ENCODE measurements around the gene CENPB.

CENPB gene

DNA sequence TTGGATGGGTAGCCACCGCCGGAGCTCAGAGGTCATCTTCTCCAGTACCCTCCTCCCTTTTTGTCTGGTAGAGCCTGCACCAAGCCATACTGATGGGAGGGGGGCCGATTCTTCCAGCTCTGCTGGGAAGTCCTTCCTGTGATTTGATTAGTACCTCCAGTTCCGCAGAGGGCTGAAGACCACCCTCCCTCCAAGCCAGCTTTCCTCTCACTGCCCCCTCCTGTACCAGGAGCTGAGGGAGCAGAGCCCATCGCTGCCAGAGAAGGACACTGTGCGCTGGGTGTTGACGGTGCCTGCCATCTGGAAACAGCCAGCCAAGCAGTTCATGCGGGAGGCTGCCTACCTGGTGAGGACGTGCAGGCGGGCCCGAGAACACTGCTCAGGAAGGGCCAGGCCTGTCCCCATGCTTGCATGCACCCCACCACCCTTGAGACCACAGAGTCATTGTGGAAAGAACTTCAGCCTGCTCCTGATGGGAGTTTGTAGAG is 40.8 kb downstream of the CENPB start:
- peaks cover 2% of the 10 kb centered on the region for H3K27me3 ChIP-seq (ENCODE audit: insufficient read depth, poor library complexity, severe bottlenecking)
- no peak overlapping the region for H3K27ac ChIP-seq (replicated peaks)
- no peak overlapping the region for H3K4me3 ChIP-seq (replicated peaks; ENCODE audit: insufficient read depth, low read length)
- TF ChIP-seq, protein P1, sequence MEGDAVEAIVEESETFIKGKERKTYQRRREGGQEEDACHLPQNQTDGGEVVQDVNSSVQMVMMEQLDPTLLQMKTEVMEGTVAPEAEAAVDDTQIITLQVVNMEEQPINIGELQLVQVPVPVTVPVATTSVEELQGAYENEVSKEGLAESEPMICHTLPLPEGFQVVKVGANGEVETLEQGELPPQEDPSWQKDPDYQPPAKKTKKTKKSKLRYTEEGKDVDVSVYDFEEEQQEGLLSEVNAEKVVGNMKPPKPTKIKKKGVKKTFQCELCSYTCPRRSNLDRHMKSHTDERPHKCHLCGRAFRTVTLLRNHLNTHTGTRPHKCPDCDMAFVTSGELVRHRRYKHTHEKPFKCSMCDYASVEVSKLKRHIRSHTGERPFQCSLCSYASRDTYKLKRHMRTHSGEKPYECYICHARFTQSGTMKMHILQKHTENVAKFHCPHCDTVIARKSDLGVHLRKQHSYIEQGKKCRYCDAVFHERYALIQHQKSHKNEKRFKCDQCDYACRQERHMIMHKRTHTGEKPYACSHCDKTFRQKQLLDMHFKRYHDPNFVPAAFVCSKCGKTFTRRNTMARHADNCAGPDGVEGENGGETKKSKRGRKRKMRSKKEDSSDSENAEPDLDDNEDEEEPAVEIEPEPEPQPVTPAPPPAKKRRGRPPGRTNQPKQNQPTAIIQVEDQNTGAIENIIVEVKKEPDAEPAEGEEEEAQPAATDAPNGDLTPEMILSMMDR (IDR thresholded peaks at IDR 0.05; ENCODE audit: insufficient read depth, low read length), result no peak
- TF ChIP-seq GABPA (IDR thresholded peaks at IDR 0.05; ENCODE audit: low read depth) (no peak), SPI1 (IDR thresholded peaks at IDR 0.05; ENCODE audit: borderline replicate concordance, low read depth) (no peak), POLR2AphosphoS5 (IDR thresholded peaks at IDR 0.05; ENCODE audit: low read depth) (no peak)
- TF ChIP-seq, protein P2, sequence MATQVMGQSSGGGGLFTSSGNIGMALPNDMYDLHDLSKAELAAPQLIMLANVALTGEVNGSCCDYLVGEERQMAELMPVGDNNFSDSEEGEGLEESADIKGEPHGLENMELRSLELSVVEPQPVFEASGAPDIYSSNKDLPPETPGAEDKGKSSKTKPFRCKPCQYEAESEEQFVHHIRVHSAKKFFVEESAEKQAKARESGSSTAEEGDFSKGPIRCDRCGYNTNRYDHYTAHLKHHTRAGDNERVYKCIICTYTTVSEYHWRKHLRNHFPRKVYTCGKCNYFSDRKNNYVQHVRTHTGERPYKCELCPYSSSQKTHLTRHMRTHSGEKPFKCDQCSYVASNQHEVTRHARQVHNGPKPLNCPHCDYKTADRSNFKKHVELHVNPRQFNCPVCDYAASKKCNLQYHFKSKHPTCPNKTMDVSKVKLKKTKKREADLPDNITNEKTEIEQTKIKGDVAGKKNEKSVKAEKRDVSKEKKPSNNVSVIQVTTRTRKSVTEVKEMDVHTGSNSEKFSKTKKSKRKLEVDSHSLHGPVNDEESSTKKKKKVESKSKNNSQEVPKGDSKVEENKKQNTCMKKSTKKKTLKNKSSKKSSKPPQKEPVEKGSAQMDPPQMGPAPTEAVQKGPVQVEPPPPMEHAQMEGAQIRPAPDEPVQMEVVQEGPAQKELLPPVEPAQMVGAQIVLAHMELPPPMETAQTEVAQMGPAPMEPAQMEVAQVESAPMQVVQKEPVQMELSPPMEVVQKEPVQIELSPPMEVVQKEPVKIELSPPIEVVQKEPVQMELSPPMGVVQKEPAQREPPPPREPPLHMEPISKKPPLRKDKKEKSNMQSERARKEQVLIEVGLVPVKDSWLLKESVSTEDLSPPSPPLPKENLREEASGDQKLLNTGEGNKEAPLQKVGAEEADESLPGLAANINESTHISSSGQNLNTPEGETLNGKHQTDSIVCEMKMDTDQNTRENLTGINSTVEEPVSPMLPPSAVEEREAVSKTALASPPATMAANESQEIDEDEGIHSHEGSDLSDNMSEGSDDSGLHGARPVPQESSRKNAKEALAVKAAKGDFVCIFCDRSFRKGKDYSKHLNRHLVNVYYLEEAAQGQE (IDR thresholded peaks at IDR 0.05; ENCODE audit: insufficient replicate concordance, low read depth), result no peak
- DNase-seq (ENCODE audit: low read depth in 1 of 2, low spot score in 1 of 2), result no peak

DNA sequence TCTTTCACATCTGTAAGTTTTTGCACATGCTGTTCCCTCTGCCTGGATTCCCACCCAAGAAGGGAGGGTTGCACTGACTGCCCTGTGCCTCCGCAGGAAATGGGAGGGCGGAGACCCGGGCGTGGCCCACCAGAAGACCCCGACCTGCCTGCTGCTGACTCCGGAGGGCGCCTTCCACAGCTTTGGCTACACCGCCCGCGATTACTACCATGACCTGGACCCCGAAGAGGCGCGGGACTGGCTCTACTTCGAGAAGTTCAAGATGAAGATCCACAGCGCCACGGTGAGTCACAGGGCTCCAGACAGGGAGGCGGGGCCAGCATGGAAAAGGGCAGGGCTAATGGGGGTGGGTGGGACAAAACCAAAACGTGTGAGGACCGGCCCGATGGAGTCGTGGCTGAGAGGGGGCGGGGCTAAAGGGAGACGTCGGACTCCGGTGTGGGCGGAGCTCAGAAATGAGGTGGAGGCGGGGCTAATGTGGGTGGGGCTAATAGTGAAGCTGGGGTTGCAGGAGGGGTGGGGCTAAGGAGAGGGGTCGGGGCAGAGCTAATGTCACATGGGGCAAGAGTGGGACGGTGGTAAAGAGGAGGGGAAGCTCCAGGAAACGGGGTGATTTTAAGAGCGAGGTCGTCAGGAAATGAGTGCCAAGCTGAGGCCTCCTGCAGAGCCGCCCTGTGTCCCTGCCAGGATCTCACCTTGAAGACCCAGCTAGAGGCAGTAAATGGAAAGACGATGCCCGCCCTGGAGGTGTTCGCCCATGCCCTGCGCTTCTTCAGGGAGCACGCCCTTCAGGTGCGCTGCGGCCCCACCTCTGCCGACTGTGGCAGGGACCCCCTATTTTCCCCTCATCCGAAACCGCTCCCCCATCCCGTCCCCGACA is 41.5 kb downstream of the CENPB start:
- H3K27ac ChIP-seq (replicated peaks), result no peak overlapping the region
- TF ChIP-seq, protein P1 (IDR thresholded peaks at IDR 0.05; ENCODE audit: insufficient read depth, low read length), result no peak
- TF ChIP-seq SPI1 (IDR thresholded peaks at IDR 0.05; ENCODE audit: borderline replicate concordance, low read depth), result no peak
- no peak for TF ChIP-seq POLR2AphosphoS5 (IDR thresholded peaks at IDR 0.05; ENCODE audit: low read depth)
- TF ChIP-seq GABPA (IDR thresholded peaks at IDR 0.05; ENCODE audit: low read depth), result no peak
- TF ChIP-seq, protein P2 (IDR thresholded peaks at IDR 0.05; ENCODE audit: insufficient replicate concordance, low read depth), result no peak
- H3K4me3 ChIP-seq (replicated peaks; ENCODE audit: insufficient read depth, low read length), result no peak overlapping the region
- peaks cover 2% of the 10 kb centered on the region for H3K27me3 ChIP-seq (ENCODE audit: insufficient read depth, poor library complexity, severe bottlenecking)
- no peak for DNase-seq (ENCODE audit: low read depth in 1 of 2, low spot score in 1 of 2)

DNA sequence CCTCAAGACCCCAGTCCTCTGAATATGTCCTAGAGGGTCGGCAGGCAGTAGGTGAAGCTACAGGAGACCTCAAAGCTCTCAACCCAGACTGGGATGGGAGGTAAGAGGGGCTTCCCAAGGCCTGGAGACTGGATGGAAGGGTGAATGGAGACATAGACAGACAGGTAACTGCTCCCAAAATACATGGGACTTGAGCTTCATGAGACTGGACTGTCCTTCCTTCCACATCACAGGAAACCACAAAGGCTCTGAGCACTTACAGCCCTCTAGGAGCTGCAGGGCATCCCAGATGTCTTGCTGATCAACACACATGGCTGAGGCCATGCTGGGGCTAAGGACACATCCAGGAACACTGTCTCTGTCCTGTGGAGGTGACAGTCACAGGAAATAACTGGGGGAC is 42.5 kb downstream of the CENPB start:
- Histone ChIP-seq H3K27me3 (ENCODE audit: insufficient read depth, poor library complexity, severe bottlenecking) (peaks cover 2% of the 10 kb centered on the region), H3K27ac (replicated peaks) (no peak overlapping the region), H3K4me3 (replicated peaks; ENCODE audit: insufficient read depth, low read length) (no peak overlapping the region)
- TF ChIP-seq GABPA (IDR thresholded peaks at IDR 0.05; ENCODE audit: low read depth) (no peak), SPI1 (IDR thresholded peaks at IDR 0.05; ENCODE audit: borderline replicate concordance, low read depth) (no peak), POLR2AphosphoS5 (IDR thresholded peaks at IDR 0.05; ENCODE audit: low read depth) (no peak)
- TF ChIP-seq, protein P2 (IDR thresholded peaks at IDR 0.05; ENCODE audit: insufficient replicate concordance, low read depth), result no peak
- TF ChIP-seq, protein P1 (IDR thresholded peaks at IDR 0.05; ENCODE audit: insufficient read depth, low read length), result no peak
- DNase-seq (ENCODE audit: low read depth in 1 of 2, low spot score in 1 of 2), result no peak

Measured in HL-60 (cell line).